Peyer's patch (tissue), 4 donors: ENCODE data around the gene CYBA.

Source experiments
- POLR2A ChIP-seq, 2 donors: fragments of 450-650 bp; IDR thresholded peaks; one replicate each; pipeline ENCODE4 v1.5.1; 2017; ENCODE audit warnings: antibody characterized with exemption in 2 of 2, mild to moderate bottlenecking in 2 of 2, moderate library complexity in 2 of 2
- TF ChIP-seq, protein P1 (sequence below), 6 experiments: fragments of 450-650 bp in 4 of 6; fragments of 200-600 bp in 2 of 6; sonication (generic) in 1 of 6; IDR thresholded peaks; one replicate each; pipeline ENCODE4 v1.5.1; 2017 to 2019; ENCODE audit warnings: antibody characterized with exemption in 6 of 6, mild to moderate bottlenecking in 3 of 6, moderate library complexity in 1 of 6

DNA sequence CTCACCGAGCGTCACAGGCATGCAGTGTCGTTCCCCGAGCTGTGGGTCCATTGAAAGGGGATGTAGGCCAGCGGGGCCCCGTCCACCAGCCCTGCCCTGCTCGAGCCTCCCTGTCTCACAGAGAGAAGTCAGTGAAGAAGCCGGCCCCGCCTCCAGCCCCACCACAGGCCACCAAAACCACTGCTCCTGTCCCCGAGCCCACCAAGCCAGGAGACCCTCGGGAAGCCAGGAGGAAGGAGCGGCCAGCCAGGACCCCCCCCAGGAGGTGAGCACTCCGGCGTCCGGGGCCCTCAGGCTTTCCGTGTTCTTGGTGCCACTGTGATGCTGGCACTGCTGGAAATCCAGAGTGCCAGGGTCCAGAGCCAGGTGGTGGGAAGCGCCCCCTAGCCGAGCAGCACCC is 26.4 kb downstream of the CYBA start:
- TF ChIP-seq, protein P1, sequence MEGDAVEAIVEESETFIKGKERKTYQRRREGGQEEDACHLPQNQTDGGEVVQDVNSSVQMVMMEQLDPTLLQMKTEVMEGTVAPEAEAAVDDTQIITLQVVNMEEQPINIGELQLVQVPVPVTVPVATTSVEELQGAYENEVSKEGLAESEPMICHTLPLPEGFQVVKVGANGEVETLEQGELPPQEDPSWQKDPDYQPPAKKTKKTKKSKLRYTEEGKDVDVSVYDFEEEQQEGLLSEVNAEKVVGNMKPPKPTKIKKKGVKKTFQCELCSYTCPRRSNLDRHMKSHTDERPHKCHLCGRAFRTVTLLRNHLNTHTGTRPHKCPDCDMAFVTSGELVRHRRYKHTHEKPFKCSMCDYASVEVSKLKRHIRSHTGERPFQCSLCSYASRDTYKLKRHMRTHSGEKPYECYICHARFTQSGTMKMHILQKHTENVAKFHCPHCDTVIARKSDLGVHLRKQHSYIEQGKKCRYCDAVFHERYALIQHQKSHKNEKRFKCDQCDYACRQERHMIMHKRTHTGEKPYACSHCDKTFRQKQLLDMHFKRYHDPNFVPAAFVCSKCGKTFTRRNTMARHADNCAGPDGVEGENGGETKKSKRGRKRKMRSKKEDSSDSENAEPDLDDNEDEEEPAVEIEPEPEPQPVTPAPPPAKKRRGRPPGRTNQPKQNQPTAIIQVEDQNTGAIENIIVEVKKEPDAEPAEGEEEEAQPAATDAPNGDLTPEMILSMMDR (IDR thresholded peaks at IDR 0.05) = no peak
- TF ChIP-seq POLR2A (IDR thresholded peaks at IDR 0.05) = no peak
